ENCODE results near the gene FBXW7. TPM values are rescaled to one million over a fixed set of nuclear protein-coding genes. Genes with fewer than 3 reads are reported as not detected.

Gene FBXW7
- total RNA-seq, 1 donor: 79.5 TPM

DNA sequence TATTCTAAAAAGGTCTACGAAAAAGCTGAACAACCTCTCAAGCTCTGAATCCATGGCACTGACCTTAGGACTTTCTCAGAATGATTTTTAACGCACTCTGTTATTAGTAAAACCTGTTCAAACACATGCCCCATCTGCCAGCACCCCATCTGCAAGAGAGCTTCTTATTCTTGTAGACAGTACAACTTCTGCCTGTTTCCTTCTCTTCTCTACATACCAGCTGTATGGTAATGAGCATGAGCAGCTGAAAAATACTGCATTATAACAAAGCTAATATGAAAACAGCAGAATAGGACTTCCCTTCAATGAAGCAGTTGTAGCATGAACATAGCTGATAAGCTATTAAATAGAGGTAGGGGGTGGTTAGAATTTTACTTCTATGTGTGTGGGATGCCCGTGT lies 167.9 kb downstream of the FBXW7 start:
- DNase-seq (ENCODE audit: low read depth): no peak
- H3K4me3 ChIP-seq (ENCODE audit: low read depth, low read length): no peak overlapping the region
- TF ChIP-seq, protein P1, sequence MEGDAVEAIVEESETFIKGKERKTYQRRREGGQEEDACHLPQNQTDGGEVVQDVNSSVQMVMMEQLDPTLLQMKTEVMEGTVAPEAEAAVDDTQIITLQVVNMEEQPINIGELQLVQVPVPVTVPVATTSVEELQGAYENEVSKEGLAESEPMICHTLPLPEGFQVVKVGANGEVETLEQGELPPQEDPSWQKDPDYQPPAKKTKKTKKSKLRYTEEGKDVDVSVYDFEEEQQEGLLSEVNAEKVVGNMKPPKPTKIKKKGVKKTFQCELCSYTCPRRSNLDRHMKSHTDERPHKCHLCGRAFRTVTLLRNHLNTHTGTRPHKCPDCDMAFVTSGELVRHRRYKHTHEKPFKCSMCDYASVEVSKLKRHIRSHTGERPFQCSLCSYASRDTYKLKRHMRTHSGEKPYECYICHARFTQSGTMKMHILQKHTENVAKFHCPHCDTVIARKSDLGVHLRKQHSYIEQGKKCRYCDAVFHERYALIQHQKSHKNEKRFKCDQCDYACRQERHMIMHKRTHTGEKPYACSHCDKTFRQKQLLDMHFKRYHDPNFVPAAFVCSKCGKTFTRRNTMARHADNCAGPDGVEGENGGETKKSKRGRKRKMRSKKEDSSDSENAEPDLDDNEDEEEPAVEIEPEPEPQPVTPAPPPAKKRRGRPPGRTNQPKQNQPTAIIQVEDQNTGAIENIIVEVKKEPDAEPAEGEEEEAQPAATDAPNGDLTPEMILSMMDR (IDR thresholded peaks at IDR 0.05; ENCODE audit: insufficient read depth, low read depth, low read length): no peak

DNA sequence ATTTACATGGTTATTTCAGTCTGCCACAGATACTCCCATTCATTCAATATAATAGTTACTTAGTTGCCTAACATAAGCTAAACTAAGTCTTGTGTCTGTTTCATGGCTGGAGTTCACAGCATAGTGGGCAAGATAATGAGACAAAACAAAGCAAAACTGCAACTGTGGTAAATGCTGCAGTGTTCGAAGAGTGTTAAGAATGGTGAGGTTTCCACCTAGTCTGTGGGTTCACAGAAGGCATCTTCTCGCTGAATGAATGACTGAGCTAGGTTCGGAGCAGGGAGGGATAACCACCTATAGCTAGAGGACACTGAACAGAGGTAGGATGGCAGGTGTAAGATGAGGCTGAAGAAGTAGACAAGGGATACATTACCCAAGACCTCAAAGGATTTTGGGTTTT lies 171.0 kb downstream of the FBXW7 start:
- TF ChIP-seq, protein P1 (IDR thresholded peaks at IDR 0.05; ENCODE audit: insufficient read depth, low read depth, low read length): no peak
- no peak for DNase-seq (ENCODE audit: low read depth)
- H3K4me3 ChIP-seq (ENCODE audit: low read depth, low read length): no peak overlapping the region

- TF ChIP-seq, protein P1 (IDR thresholded peaks at IDR 0.05; ENCODE audit: insufficient read depth, low read depth, low read length): no peak
Measured at GRCh38 chr4:152364383-152364782, 171.5 kb downstream of the FBXW7 start.

DNA sequence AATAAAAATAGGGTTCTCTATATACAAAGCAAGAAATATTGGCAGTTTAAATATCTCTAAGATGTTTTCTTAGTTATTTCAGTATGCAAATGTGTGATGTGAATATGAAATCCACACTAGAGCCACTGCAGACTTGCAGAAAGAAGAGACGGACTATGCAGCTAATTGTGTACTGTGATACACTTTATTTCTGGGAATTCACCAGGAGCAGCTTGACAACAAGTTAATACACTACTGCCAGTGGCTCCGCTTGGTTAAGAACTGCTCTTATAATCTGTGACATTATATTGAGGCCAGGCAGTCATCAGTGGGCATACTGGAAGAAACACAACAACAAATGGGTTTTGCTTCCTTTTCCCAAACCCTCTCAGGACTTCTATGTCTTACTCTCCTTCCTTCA lies 172.0 kb downstream of the FBXW7 start:
- TF ChIP-seq, protein P1 (IDR thresholded peaks at IDR 0.05; ENCODE audit: insufficient read depth, low read depth, low read length): no peak
- H3K4me3 ChIP-seq (ENCODE audit: low read depth, low read length): no peak overlapping the region
- no peak for DNase-seq (ENCODE audit: low read depth)

More at GRCh38 chr4:152364383-152364782, 171.5 kb downstream of the FBXW7 start:
- DNase-seq (ENCODE audit: low read depth): no peak
- no peak overlapping the region for H3K4me3 ChIP-seq (ENCODE audit: low read depth, low read length)

- TF ChIP-seq, protein P1 (IDR thresholded peaks at IDR 0.05; ENCODE audit: insufficient read depth, low read depth, low read length): no peak
Measured at GRCh38 chr4:152363086-152363485, 172.8 kb downstream of the FBXW7 start.

GRCh38 chr4:152360045-152360410 lies 175.9 kb downstream of the FBXW7 start:
- TF ChIP-seq, protein P1 (IDR thresholded peaks at IDR 0.05; ENCODE audit: insufficient read depth, low read depth, low read length): no peak
- no peak overlapping the region for H3K4me3 ChIP-seq (ENCODE audit: low read depth, low read length)
- DNase-seq (ENCODE audit: low read depth): no peak

More at GRCh38 chr4:152363086-152363485, 172.8 kb downstream of the FBXW7 start:
- DNase-seq (ENCODE audit: low read depth): no peak
- H3K4me3 ChIP-seq (ENCODE audit: low read depth, low read length): no peak overlapping the region

Data from fibroblast of villous mesenchyme (primary cell).